T-helper 1 cell (primary cell): ENCODE data around the gene CFTR.
"Not testable (repeated sequence)": the region's sequence is repeated elsewhere in the genome, so short reads cannot be mapped to it uniquely, and the experiment has no call there.

Experiments
- DNase-seq, 5 donors: peaks; one replicate each; pipeline ENCODE4 v3.0.0-alpha.2; 2012 to 2020
- total RNA-seq, 4 donors: gene quantifications; one replicate each; lab custom pipeline; 2026; lab: John Stamatoyannopoulos, UW

Gene CFTR
- total RNA-seq = 0 reads per million in 4 donors

GRCh38 chr7:117479225-117480054, at the start of gene CFTR:
Gene CFTR, plus strand, starts transcription at chr7:117480025. Its CDS starts 70 bp downstream, at chr7:117480095.
- no peak for DNase-seq

GRCh38 chr7:117435475-117436043, 44.3 kb upstream of the CFTR start:
- peak in 1 of 5 donors; percentile 7 for DNase-seq

- DNase-seq = no peak
These were observed 35.2 kb upstream of the CFTR start for GRCh38 chr7:117444646-117445045.

- no peak for DNase-seq
These were observed 34.6 kb upstream of the CFTR start for GRCh38 chr7:117445206-117445605.

- DNase-seq = no peak
These were observed 33.5 kb upstream of the CFTR start for GRCh38 chr7:117446220-117446815.

GRCh38 chr7:117448655-117449054, 31.2 kb upstream of the CFTR start:
- no peak for DNase-seq

- DNase-seq = no peak
These were observed 20.7 kb upstream of the CFTR start for GRCh38 chr7:117458977-117459583.

GRCh38 chr7:117459735-117460134, 20.1 kb upstream of the CFTR start:
- DNase-seq = no peak

GRCh38 chr7:117460815-117461214, 19.0 kb upstream of the CFTR start:
- DNase-seq = not testable (repeated sequence)

- no peak for DNase-seq
These were observed 11.7 kb upstream of the CFTR start for GRCh38 chr7:117468174-117468573.

- DNase-seq = no peak
These were observed 9.0 kb upstream of the CFTR start for GRCh38 chr7:117470777-117471176.

- no peak for DNase-seq
These were observed 7.5 kb upstream of the CFTR start for GRCh38 chr7:117472335-117472734.

GRCh38 chr7:117476557-117477215, 3.1 kb upstream of the CFTR start:
- DNase-seq = no peak

- no peak for DNase-seq
These were observed 995 bp upstream of the CFTR start for GRCh38 chr7:117478836-117479224.

DNA sequence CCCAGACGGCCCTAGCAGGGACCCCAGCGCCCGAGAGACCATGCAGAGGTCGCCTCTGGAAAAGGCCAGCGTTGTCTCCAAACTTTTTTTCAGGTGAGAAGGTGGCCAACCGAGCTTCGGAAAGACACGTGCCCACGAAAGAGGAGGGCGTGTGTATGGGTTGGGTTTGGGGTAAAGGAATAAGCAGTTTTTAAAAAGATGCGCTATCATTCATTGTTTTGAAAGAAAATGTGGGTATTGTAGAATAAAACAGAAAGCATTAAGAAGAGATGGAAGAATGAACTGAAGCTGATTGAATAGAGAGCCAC, 184 bp downstream of the CFTR start:
- no peak for DNase-seq

DNA sequence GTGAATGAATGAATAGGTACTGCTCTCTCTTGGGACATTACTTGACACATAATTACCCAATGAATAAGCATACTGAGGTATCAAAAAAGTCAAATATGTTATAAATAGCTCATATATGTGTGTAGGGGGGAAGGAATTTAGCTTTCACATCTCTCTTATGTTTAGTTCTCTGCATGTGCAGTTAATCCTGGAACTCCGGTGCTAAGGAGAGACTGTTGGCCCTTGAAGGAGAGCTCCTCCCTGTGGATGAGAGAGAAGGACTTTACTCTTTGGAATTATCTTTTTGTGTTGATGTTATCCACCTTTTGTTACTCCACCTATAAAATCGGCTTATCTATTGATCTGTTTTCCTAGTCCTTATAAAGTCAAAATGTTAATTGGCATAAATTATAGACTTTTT, 1.2 kb downstream of the CFTR start:
- no peak for DNase-seq

GRCh38 chr7:117485118-117485620, 5.3 kb downstream of the CFTR start:
- peak in 1 of 5 donors; percentile 11 for DNase-seq

DNA sequence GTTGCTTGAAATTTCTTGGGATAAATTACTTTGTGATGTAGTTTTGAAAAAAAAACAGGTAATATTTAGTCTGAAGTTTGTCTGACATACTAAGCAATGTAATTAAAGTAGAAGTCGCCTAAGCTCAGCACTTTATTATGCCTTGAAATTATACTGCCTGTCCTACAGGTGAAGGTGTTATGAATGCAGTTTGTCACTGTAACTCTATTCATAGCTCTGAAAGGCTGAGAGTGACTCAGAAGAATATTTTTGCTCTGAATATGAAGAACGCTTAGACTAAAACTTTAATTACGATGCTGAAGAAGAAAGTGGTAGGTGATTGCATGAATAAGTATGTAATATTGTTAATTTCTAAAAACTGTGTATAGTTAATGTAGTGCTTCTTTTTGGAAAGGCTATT, 9.2 kb downstream of the CFTR start:
- DNase-seq = no peak

DNA sequence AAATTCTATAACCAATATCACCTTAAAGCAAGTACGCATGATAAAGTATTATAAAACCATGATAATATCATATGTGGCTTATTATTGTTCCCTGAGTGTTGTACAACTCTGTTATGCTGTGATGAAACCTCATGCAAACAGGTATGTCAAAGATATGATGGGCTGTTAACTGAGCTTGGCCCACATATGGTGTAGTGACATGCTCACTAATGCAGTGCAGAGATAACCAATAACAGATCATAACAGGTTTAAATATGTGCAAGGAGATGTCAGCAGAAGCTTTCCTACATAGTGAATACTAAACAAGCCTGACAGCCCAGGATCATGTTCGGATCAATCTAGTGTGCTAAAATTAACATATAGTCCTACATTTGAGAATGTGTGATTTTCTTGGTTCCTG, 9.6 kb downstream of the CFTR start:
- DNase-seq = no peak

- no peak for DNase-seq
These were observed 10.1 kb downstream of the CFTR start for GRCh38 chr7:117489911-117490310.

- no peak for DNase-seq
These were observed 12.8 kb downstream of the CFTR start for GRCh38 chr7:117492649-117493048.

- DNase-seq = no peak
These were observed 13.6 kb downstream of the CFTR start for GRCh38 chr7:117493460-117493859.

- DNase-seq = no peak
These were observed 15.5 kb downstream of the CFTR start for GRCh38 chr7:117495308-117495707.
